ENCODE data around the gene PNCK. TPM values are rescaled to one million over a fixed set of nuclear protein-coding genes. Genes with fewer than 3 reads are reported as not detected.
A peak's percentile ranks its signal among the peaks of the same experiment; 100 is the strongest.

PNCK gene
- total and polyA plus RNA-seq, 2 of the 13 experiments (the other 11 are each of a cell fraction or from before 2014, with no cell fraction given): 33.1 TPM; not detected in 1

- Histone ChIP-seq H3K9me3 (ENCODE audit: low read length) (no peaks in the 10 kb centered on the region), H3K4me2 (ENCODE audit: low read depth, low read length) (no peak overlapping the region), H4K20me1 (ENCODE audit: insufficient read depth, low read length) (no peaks in the 10 kb centered on the region), H3K4me1 (ENCODE audit: insufficient read depth, low read length) (peaks cover 80% of the 10 kb centered on the region), H2AFZ (ENCODE audit: low read length) (no peak overlapping the region), H3K79me2 (ENCODE audit: insufficient read depth, low read length) (no peaks in the 10 kb centered on the region), H3K27ac (ENCODE audit: extremely low read length, insufficient read depth, low read length) (no peak overlapping the region), H3K9ac (ENCODE audit: insufficient read depth, low read depth, low read length) (no peak overlapping the region), H3K4me3 (replicated peaks in 1 of 3; ENCODE audit: insufficient read depth in 1 of 3, low read depth in 2 of 3, low read length in 3 of 3) (no peak overlapping the region), H3K36me3 (replicated peaks in 1 of 2; ENCODE audit: control insufficient read depth in 1 of 2, insufficient read depth in 2 of 2, low read length in 2 of 2) (no peaks in the 10 kb centered on the region), H3K27me3 (ENCODE audit: control insufficient read depth in 1 of 2, insufficient read depth in 2 of 2, low read length in 2 of 2) (no peaks in the 10 kb centered on the region)
- BruUV-seq (replicated peaks): no TSS peak
- CTCF ChIA-PET (ENCODE audit: low intra/inter-chr PET ratio, low total read pairs): no interaction called here
- in situ Hi-C loops (cut with HindIII; ENCODE audit: extremely low pct_ligation_motif_present, low pct_unique_long_range_greater_than_20kb) (no loop called here), intact Hi-C loops (cut with micrococcal nuclease; ENCODE audit: unreplicated experiment) (no loop called here)
- no peak for ATAC-seq
- TF ChIP-seq ZNF687 (CRISPR knock-in tag; IDR thresholded peaks at IDR 0.05): peak; percentile 45; the same call in 1 of the 2 replicates
- no peak for TF ChIP-seq KLF15 (CRISPR knock-in tag; IDR thresholded peaks at IDR 0.05; ENCODE audit: borderline replicate concordance)
- no peak for TF ChIP-seq ZMYM3 (CRISPR knock-in tag; IDR thresholded peaks at IDR 0.05)
- no peak for TF ChIP-seq ZNF839 (CRISPR knock-in tag; IDR thresholded peaks at IDR 0.05; ENCODE audit: borderline replicate concordance)
- TF ChIP-seq MYPOP (CRISPR knock-in tag; IDR thresholded peaks at IDR 0.05): no peak
- no peak for TF ChIP-seq SIN3A (IDR thresholded peaks at IDR 0.05; ENCODE audit: borderline replicate concordance, low read depth, low read length)
- TF ChIP-seq AGO2 (optimal IDR thresholded peaks at IDR 0.05; ENCODE audit: low read depth, low read length): peak; percentile 59
- no peak for DNase-seq (ENCODE audit: low spot score)
- POLR2A ChIA-PET: interaction anchor here (1.1 to 11.8 kb wide), 2 partner anchors 10 to 14 kb away, joined by 3 to 596 read pairs; partner anchors contain the start of gene DUSP9
- no peak for FAIRE-seq
- 100% methylated on average over 4 of the region's 7 CpGs for WGBS (ENCODE audit: low lambda C conversion rate)
Observed at GRCh38 chrX:153632595-153632946, 41.0 kb downstream of the PNCK start.

Data from HepG2 (cell line).